KOPT-K1 (cell line): ENCODE results near the gene EXD2.
"Not testable (repeated sequence)": the region's sequence is repeated elsewhere in the genome, so short reads cannot be mapped to it uniquely, and the experiment has no call there.

ENCODE experiments used
- H3K27ac ChIP-seq: fragments of 200-600 bp; sonication (generic); 2 replicates; pipeline ENCODE4 v1.5.1; 2016; ENCODE audit warnings: antibody characterized with exemption, mild to moderate bottlenecking, low read depth, low read length; ENCODE audit not compliant: poor library complexity, severe bottlenecking
- H3K36me3 ChIP-seq: fragments of 200-600 bp; sonication (generic); 2 replicates; pipeline ENCODE4 v1.5.1; 2017; ENCODE audit warnings: antibody characterized with exemption, mild to moderate bottlenecking, low read length, moderate library complexity; ENCODE audit not compliant: insufficient read depth
- H3K9me3 ChIP-seq: fragments of 200-600 bp; sonication (generic); 2 replicates; pipeline ENCODE4 v1.5.1; 2017; ENCODE audit warnings: antibody characterized with exemption, low read length, mild to moderate bottlenecking; ENCODE audit not compliant: insufficient read depth, poor library complexity, severe bottlenecking

Gene EXD2

GRCh38 chr14:69290881-69291280 is 99.6 kb downstream of the EXD2 start:
- H3K36me3 ChIP-seq, H3K9me3 ChIP-seq, H3K27ac ChIP-seq: not testable (repeated sequence)

DNA sequence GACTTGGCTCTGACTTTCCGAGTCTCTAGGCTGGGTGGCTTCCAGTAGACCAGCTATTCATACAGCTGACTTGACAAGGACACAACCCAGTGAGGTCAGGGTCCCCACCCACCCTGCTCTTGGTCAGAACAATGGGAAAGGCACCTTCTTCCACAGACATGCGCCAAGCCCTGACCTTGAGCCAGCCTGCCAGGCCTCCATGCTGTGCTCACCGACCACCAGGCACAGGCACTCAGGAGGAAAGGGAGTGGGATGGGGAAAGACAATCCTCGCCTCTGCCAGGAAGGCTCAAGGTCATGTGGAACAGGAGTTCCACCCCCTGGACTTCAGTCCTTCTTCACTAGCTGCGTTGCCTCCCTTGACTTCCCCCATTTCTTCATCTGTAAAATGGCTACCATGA is 100.1 kb downstream of the EXD2 start:
- Histone ChIP-seq H3K27ac (no peak overlapping the region), H3K36me3 (no peaks in the 10 kb centered on the region), H3K9me3 (no peaks in the 10 kb centered on the region)

GRCh38 chr14:69291891-69292561 is 100.7 kb downstream of the EXD2 start:
- Histone ChIP-seq H3K9me3 (no peaks in the 10 kb centered on the region), H3K27ac (no peak overlapping the region), H3K36me3 (no peaks in the 10 kb centered on the region)
